Measurements from ENCODE around the gene SELL. TPM values are rescaled to one million over a fixed set of nuclear protein-coding genes. Genes with fewer than 3 reads are reported as not detected.

SELL gene
- 1 to 10 TPM; 1.1 to 3.1 (median 1.8) TPM for total RNA-seq
- under 1 TPM; 0.14 to 0.35 (median 0.33) TPM for polyA plus RNA-seq
- long read RNA-seq, donor 1, result 0 reads
- long read RNA-seq, donor 2, partial matches to known transcripts, result 1 of 1 reads
- long read RNA-seq, donor 2, other reads (novel, unspliced or antisense), result 0 of 1 reads

- Histone ChIP-seq H3K9me3 (no peaks in the 10 kb centered on the region), H3K27ac (no peak within 1 kb of the TSS), H3K4me1 (no peaks in the 10 kb centered on the region), H3K36me3 (ENCODE audit: insufficient read depth in 1 of 2, low read depth in 1 of 2) (no peaks in the 10 kb centered on the region), H3K4me3 (peak within 1 kb of the TSS; percentile 48), H3K27me3 (ENCODE audit: insufficient read depth in 3 of 3, low read length in 2 of 3) (peaks cover 0 to 3% (median 0%) of the 10 kb centered on the region in 3 donors)
- 6 to 14% (median 6%) methylated on average over 6 of the region's 6 CpGs for WGBS, 3 donors
- intact Hi-C loops (cut with DNase I), result loop anchor here in 1 of 2 donors (5.0 to 10.0 kb wide), 2 partner anchors 124 to 157 kb away; partner anchors contain the start of gene F5
- ATAC-seq (peak; percentile 58 to 91 (median 84)), DNase-seq (peak in 1 of 2 donors; percentile 15)
- TF ChIP-seq CTCF (IDR thresholded peaks at IDR 0.05), result peak; percentile 70
Measured at GRCh38 chr1:169711469-169712308, at the start of gene SELL. TSS of gene SELL (minus strand) at chr1:169711620. CDS start at chr1:169711498, 122 bp downstream.

- ATAC-seq, result no peak
- no peaks in the 10 kb centered on the region for H3K4me1 ChIP-seq
- WGBS, 3 donors, result 72 to 82% (median 80%) methylated on average over 3 of the region's 3 CpGs
Measured at GRCh38 chr1:169759038-169759437, 47.6 kb upstream of the SELL start.

GRCh38 chr1:169753549-169753948, 42.1 kb upstream of the SELL start:
- no peak for TF ChIP-seq CTCF (IDR thresholded peaks at IDR 0.05)
- 60 to 62% (median 61%) methylated on average over 4 of the region's 4 CpGs for WGBS, 3 donors
- no peak for ATAC-seq

More at GRCh38 chr1:169759038-169759437, 47.6 kb upstream of the SELL start:
- H3K27ac ChIP-seq, result no peak overlapping the region
- H3K9me3 ChIP-seq, result no peaks in the 10 kb centered on the region
- no peak for DNase-seq
- intact Hi-C loops (cut with DNase I), result no loop called here
- no peak overlapping the region for H3K4me3 ChIP-seq
- TF ChIP-seq CTCF (IDR thresholded peaks at IDR 0.05), result no peak
- H3K36me3 ChIP-seq (ENCODE audit: insufficient read depth in 1 of 2, low read depth in 1 of 2), result no peaks in the 10 kb centered on the region
- H3K27me3 ChIP-seq (ENCODE audit: insufficient read depth in 3 of 3, low read length in 2 of 3), result peaks cover 0 to 3% (median 0%) of the 10 kb centered on the region in 3 donors

GRCh38 chr1:169750041-169750440, 38.6 kb upstream of the SELL start:
- DNase-seq (no peak), ATAC-seq (no peak)
- Histone ChIP-seq H3K36me3 (ENCODE audit: insufficient read depth in 1 of 2, low read depth in 1 of 2) (no peaks in the 10 kb centered on the region), H3K27ac (no peak overlapping the region), H3K27me3 (ENCODE audit: insufficient read depth in 3 of 3, low read length in 2 of 3) (peaks cover 0 to 2% (median 0%) of the 10 kb centered on the region in 3 donors), H3K4me3 (no peak overlapping the region), H3K4me1 (no peaks in the 10 kb centered on the region), H3K9me3 (no peaks in the 10 kb centered on the region)
- intact Hi-C loops (cut with DNase I), result no loop called here
- no peak for TF ChIP-seq CTCF (IDR thresholded peaks at IDR 0.05)
- 61 to 81% (median 66%) methylated on average over 1 of the region's 1 CpG for WGBS, 3 donors

More at GRCh38 chr1:169753549-169753948, 42.1 kb upstream of the SELL start:
- Histone ChIP-seq H3K27me3 (ENCODE audit: insufficient read depth in 3 of 3, low read length in 2 of 3) (peaks cover 0 to 2% (median 0%) of the 10 kb centered on the region in 3 donors), H3K9me3 (no peaks in the 10 kb centered on the region), H3K27ac (no peak overlapping the region), H3K36me3 (ENCODE audit: insufficient read depth in 1 of 2, low read depth in 1 of 2) (no peaks in the 10 kb centered on the region), H3K4me3 (no peak overlapping the region), H3K4me1 (no peaks in the 10 kb centered on the region)
- intact Hi-C loops (cut with DNase I), result no loop called here
- no peak for DNase-seq
